ENCODE results near the gene MYCBP2. TPM values are rescaled to one million over a fixed set of nuclear protein-coding genes. Genes with fewer than 3 reads are reported as not detected.
A peak's percentile ranks its signal among the peaks of the same experiment; 100 is the strongest.

The MYCBP2 gene
- total RNA-seq, 3 donors from 2014 or later: 179 to 282 (median 181) TPM

- no peak overlapping the region for H3K27ac ChIP-seq
- H3K4me3 ChIP-seq: no peak overlapping the region
- H3K4me1 ChIP-seq: no peaks in the 10 kb centered on the region
- intact Hi-C loops (cut with DNase I; ENCODE audit: low total_unique reads): no loop called here
- no peaks in the 10 kb centered on the region for H3K9me3 ChIP-seq
- no peak for DNase-seq (ENCODE audit: low spot score in 2 of 2)
- TF ChIP-seq CTCF (IDR thresholded peaks at IDR 0.05): no peak
- TF ChIP-seq POLR2A (IDR thresholded peaks at IDR 0.05): no peak
- no peak for TF ChIP-seq POLR2AphosphoS5 (IDR thresholded peaks at IDR 0.05)
- H3K27me3 ChIP-seq: no peaks in the 10 kb centered on the region
- H3K36me3 ChIP-seq: peaks cover 5% of the 10 kb centered on the region
Observed at GRCh38 chr13:77047649-77048343, 279.1 kb downstream of the MYCBP2 start.

GRCh38 chr13:77042566-77043177 is 284.2 kb downstream of the MYCBP2 start:
- no peak for TF ChIP-seq POLR2A (IDR thresholded peaks at IDR 0.05)
- TF ChIP-seq CTCF (IDR thresholded peaks at IDR 0.05): no peak
- no peak for TF ChIP-seq POLR2AphosphoS5 (IDR thresholded peaks at IDR 0.05)

GRCh38 chr13:77040835-77041234 is 286.1 kb downstream of the MYCBP2 start:
- H3K27me3 ChIP-seq: no peaks in the 10 kb centered on the region
- intact Hi-C loops (cut with DNase I; ENCODE audit: low total_unique reads): no loop called here
- no peak for TF ChIP-seq CTCF (IDR thresholded peaks at IDR 0.05)
- TF ChIP-seq POLR2A (IDR thresholded peaks at IDR 0.05): no peak
- no peak for TF ChIP-seq POLR2AphosphoS5 (IDR thresholded peaks at IDR 0.05)
- DNase-seq (ENCODE audit: low spot score in 2 of 2): no peak
- H3K4me1 ChIP-seq: no peaks in the 10 kb centered on the region
- H3K4me3 ChIP-seq: no peak overlapping the region
- no peaks in the 10 kb centered on the region for H3K36me3 ChIP-seq
- H3K27ac ChIP-seq: no peak overlapping the region
- no peaks in the 10 kb centered on the region for H3K9me3 ChIP-seq

More at GRCh38 chr13:77042566-77043177, 284.2 kb downstream of the MYCBP2 start:
- no peaks in the 10 kb centered on the region for H3K27me3 ChIP-seq
- H3K27ac ChIP-seq: peak overlapping the region; percentile 23 to 50
- H3K36me3 ChIP-seq: peaks cover 3% of the 10 kb centered on the region
- intact Hi-C loops (cut with DNase I; ENCODE audit: low total_unique reads): no loop called here
- H3K4me3 ChIP-seq: no peak overlapping the region
- no peak for DNase-seq (ENCODE audit: low spot score in 2 of 2)
- H3K9me3 ChIP-seq: no peaks in the 10 kb centered on the region
- H3K4me1 ChIP-seq: no peaks in the 10 kb centered on the region

- Histone ChIP-seq H3K4me1 (no peaks in the 10 kb centered on the region), H3K27ac (no peak overlapping the region), H3K9me3 (no peaks in the 10 kb centered on the region), H3K4me3 (no peak overlapping the region), H3K36me3 (no peaks in the 10 kb centered on the region), H3K27me3 (no peaks in the 10 kb centered on the region)
- intact Hi-C loops (cut with DNase I; ENCODE audit: low total_unique reads): no loop called here
- DNase-seq (ENCODE audit: low spot score in 2 of 2): no peak
- no peak for TF ChIP-seq POLR2A (IDR thresholded peaks at IDR 0.05)
- TF ChIP-seq POLR2AphosphoS5 (IDR thresholded peaks at IDR 0.05): no peak
- TF ChIP-seq CTCF (IDR thresholded peaks at IDR 0.05): no peak
Observed at GRCh38 chr13:77040076-77040475, 286.8 kb downstream of the MYCBP2 start.

GRCh38 chr13:77038907-77039480 is 287.9 kb downstream of the MYCBP2 start:
- intact Hi-C loops (cut with DNase I; ENCODE audit: low total_unique reads): no loop called here
- no peak for TF ChIP-seq CTCF (IDR thresholded peaks at IDR 0.05)
- TF ChIP-seq POLR2AphosphoS5 (IDR thresholded peaks at IDR 0.05): no peak
- TF ChIP-seq POLR2A (IDR thresholded peaks at IDR 0.05): no peak

More at GRCh38 chr13:77038907-77039480, 287.9 kb downstream of the MYCBP2 start:
- no peaks in the 10 kb centered on the region for H3K9me3 ChIP-seq
- no peak for DNase-seq (ENCODE audit: low spot score in 2 of 2)
- no peaks in the 10 kb centered on the region for H3K27me3 ChIP-seq
- H3K36me3 ChIP-seq: no peaks in the 10 kb centered on the region
- no peaks in the 10 kb centered on the region for H3K4me1 ChIP-seq
- no peak overlapping the region for H3K27ac ChIP-seq
- H3K4me3 ChIP-seq: no peak overlapping the region
